GM12878 (cell line): ENCODE measurements around the gene KRTAP10-1. TPM values are rescaled to one million over a fixed set of nuclear protein-coding genes. Genes with fewer than 3 reads are reported as not detected.

ENCODE experiments used
- ATAC-seq: fragments of 200-7000 bp; cut with Tn5 transposase; 3 replicates; pipeline ENCODE4 v1.9.1; 2020; ENCODE audit warnings: mild to moderate bottlenecking, moderate library complexity
- BruUV-seq: library from RNA; stranded (reverse); fragments of 400-500 nt; replicated peaks from 2 replicates; lab custom pipeline; 2021; lab: Mats Ljungman, UMichigan
- CTCF ChIA-PET: fragments of 300-600 bp; sonication (Branson Sonifier 250); formaldehyde crosslinking; extraction: SDS; loops from one replicate; lab custom pipeline; 2021; ENCODE audit warnings: inconsistent platforms; lab: Yijun Ruan, JAX
- POLR2A ChIA-PET: fragments of 350-600 bp; formaldehyde crosslinking; extraction: SDS; loops from one replicate; lab custom pipeline; 2021; ENCODE audit warnings: inconsistent platforms; lab: Charles Lee
- RAD21 ChIA-PET: fragments of 300-600 bp; sonication (Branson Sonifier 250); formaldehyde crosslinking; loops from one replicate; lab custom pipeline; 2023; ENCODE audit warnings: antibody characterized with exemption; ENCODE audit not compliant: unreplicated experiment; lab: Charles Lee
- SMC1A ChIA-PET: fragments of 300-600 bp; sonication (Branson Sonifier 250); formaldehyde crosslinking; loops from one replicate; lab custom pipeline; 2023; ENCODE audit not compliant: unreplicated experiment, uncharacterized antibody; lab: Charles Lee
- DNase-seq: peaks from one replicate; pipeline ENCODE4 v3.0.0-alpha.2; 2011; ENCODE audit warnings: low read depth, low spot score
- FAIRE-seq: peaks from 3 replicates; lab custom pipeline; 2011; peaks lifted over from hg19 to GRCh38; lab: Jason Lieb, UNC
- H2AFZ ChIP-seq: 2 replicates; pipeline ENCODE4 v1.6.0; 2011; ENCODE audit warnings: low read depth, low read length, control low read depth; ENCODE audit not compliant: control insufficient read depth
- H3K27ac ChIP-seq: 2 replicates; pipeline ENCODE4 v1.5.1; 2011; ENCODE audit warnings: control low read depth; ENCODE audit not compliant: control insufficient read depth, insufficient read depth
- H3K27me3 ChIP-seq, 2 experiments: replicated peaks in 1 of 2; 2 replicates each; pipeline versions ENCODE4 v1.6.0 to v1.6.1; 2011; ENCODE audit warnings: low read length in 1 of 2; ENCODE audit not compliant: control insufficient read depth in 2 of 2, insufficient read depth in 2 of 2
- H3K36me3 ChIP-seq, 2 experiments: 2 replicates each; pipeline ENCODE4 v1.5.1; 2011; ENCODE audit warnings: low read length in 1 of 2; ENCODE audit not compliant: control insufficient read depth in 2 of 2, insufficient read depth in 2 of 2
- H3K4me1 ChIP-seq: 2 replicates; pipeline ENCODE4 v1.6.1; 2011; ENCODE audit warnings: mild to moderate bottlenecking, low read length, moderate library complexity, mixed read lengths; ENCODE audit not compliant: control insufficient read depth, insufficient read depth
- H3K4me2 ChIP-seq: 2 replicates; pipeline ENCODE4 v1.6.0; 2011; ENCODE audit warnings: control low read depth; ENCODE audit not compliant: control insufficient read depth, insufficient read depth
- H3K4me3 ChIP-seq: fragments of 200-600 bp; sonication (generic); 2 replicates; pipeline ENCODE4 v1.5.1; 2016
- H3K79me2 ChIP-seq: 2 replicates; pipeline ENCODE4 v1.6.0; 2011; ENCODE audit warnings: low read length; ENCODE audit not compliant: control insufficient read depth, insufficient read depth
- H3K9ac ChIP-seq: 2 replicates; pipeline ENCODE4 v1.8.0; 2011; ENCODE audit warnings: low read length, control low read depth, mixed read lengths; ENCODE audit not compliant: control insufficient read depth, insufficient read depth
- H3K9me3 ChIP-seq: replicated peaks from 3 replicates; pipeline ENCODE4 v1.5.1; 2011; ENCODE audit warnings: mild to moderate bottlenecking, low read length; ENCODE audit not compliant: control insufficient read depth, insufficient read depth
- H4K20me1 ChIP-seq: 2 replicates; pipeline ENCODE4 v1.6.0; 2011; ENCODE audit not compliant: control insufficient read depth, insufficient read depth
- FOXK2 ChIP-seq: fragments of 450-650 bp; IDR thresholded peaks from 2 replicates; pipeline ENCODE4 v1.6.1; 2017; ENCODE audit warnings: mild to moderate bottlenecking, moderate library complexity
- RBBP5 ChIP-seq: fragments of 200-600 bp; sonication (generic); conservative IDR thresholded peaks from 2 replicates; pipeline ENCODE4 v1.6.1; 2016
- SIX5 ChIP-seq: IDR thresholded peaks from 2 replicates; pipeline ENCODE4 v1.6.1; 2011; ENCODE audit warnings: mild to moderate bottlenecking, low read depth, low read length, moderate library complexity; ENCODE audit not compliant: severe bottlenecking
- WGBS: methylation state at CpG from one replicate; pipeline ENCODE4 v1.1.6; 2016; ENCODE audit warnings: low lambda C conversion rate; ENCODE audit not compliant: insufficient replicate concordance, insufficient coverage; ENCODE audit errors: missing lambda C conversion rate; 5-methylcytosine and 5-hydroxymethylcytosine counted together
- in situ Hi-C: fragments of 300-500 bp; cut with MboI; formaldehyde crosslinking; loops from 9 replicates; pipeline ENCODE4 v1.14.3; 2018; ENCODE audit warnings: mixed read lengths
- intact Hi-C: fragments of 100-400 bp; cut with micrococcal nuclease; formaldehyde crosslinking; loops from one replicate; pipeline ENCODE4 v1.14.2; 2022; ENCODE audit not compliant: unreplicated experiment
- polyA plus RNA-seq, 11 experiments: library from polyadenylated mRNA; depleted of rRNA in 4 of 11; unstranded in 6 of 11; stranded (reverse) in 5 of 11; fragments of >200 nt; fragmentation: Nextera tagmentation in 4 of 11; fragmentation: Illumina TruSeq in 1 of 11; extraction: Ambion mirVana in 4 of 11; extraction: Trizol in 1 of 11; gene quantifications; 1 replicate in 1 of 11; 2 replicates in 10 of 11; pipeline versions ENCODE4 v1.2.1 to v1.2.3, GENCODE V29; 2011 to 2016; ENCODE audit warnings: inconsistent platforms in 2 of 11, missing spikeins in 2 of 11, low read depth in 1 of 11
- total RNA-seq, 4 experiments: library from RNA; depleted of rRNA in 3 of 4; stranded (reverse); fragments of >200 nt in 3 of 4; fragmentation: Illumina TruSeq in 1 of 4; extraction: Trizol in 1 of 4; gene quantifications; 2 replicates each; pipeline versions ENCODE4 v1.2.1 to v1.2.3, GENCODE V29; 2013 to 2021
- TF ChIP-seq, protein P1 (sequence below): fragments of 450-650 bp; formaldehyde crosslinking; IDR thresholded peaks from 2 replicates; pipeline ENCODE4 v1.5.0; 2022; ENCODE audit warnings: mild to moderate bottlenecking, missing genetic modification characterization

The KRTAP10-1 gene
- total and polyA plus RNA-seq, 10 of the 15 experiments (the other 5 are each of a cell fraction or from before 2014, with no cell fraction given), result not detected

DNA sequence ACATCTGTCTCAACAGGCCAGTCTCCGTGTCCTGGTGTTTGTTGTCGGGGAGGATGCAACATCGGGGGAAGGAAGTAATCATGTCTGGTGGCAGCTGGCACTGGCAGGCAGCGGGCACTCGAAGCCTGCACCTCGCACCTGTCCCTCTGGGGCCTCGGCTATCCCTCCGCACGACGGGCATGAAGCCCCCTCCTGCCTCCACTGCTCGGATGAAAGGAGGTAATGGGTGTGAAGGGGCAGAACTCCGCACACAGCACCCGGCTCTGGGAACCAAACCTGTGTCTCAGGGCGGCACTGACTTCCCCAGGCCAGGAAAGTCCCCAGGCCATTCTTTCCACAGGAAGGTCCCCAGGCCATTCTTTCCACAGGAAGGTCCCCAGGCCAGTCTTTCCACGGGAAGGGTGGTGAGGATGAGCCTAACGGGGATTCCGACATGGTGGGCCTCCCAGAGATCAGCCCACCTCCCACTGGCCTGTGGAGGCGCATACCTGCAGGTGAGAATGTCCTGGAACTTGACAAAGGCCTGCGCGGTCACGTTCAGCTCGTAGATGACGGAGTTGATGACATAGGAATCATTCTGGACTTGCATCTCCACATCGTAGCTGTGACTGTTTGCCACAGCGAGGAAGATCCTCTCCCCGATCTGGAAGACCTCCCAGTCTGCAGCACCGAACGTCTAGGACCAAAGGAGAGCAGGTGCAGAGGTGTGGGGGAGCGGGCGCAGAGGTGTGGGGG is 31.1 kb downstream of the KRTAP10-1 start:
- FAIRE-seq (no peak), DNase-seq (no peak), ATAC-seq (no peak)
- Histone ChIP-seq H3K27me3 (no peaks in the 10 kb centered on the region; a peak in 1 of 4 replicates), H2AFZ (no peak overlapping the region), H3K4me2 (no peak overlapping the region), H3K9ac (no peak overlapping the region), H4K20me1 (no peaks in the 10 kb centered on the region), H3K4me1 (no peaks in the 10 kb centered on the region), H3K27ac (no peak overlapping the region), H3K4me3 (no peak overlapping the region), H3K36me3 (no peaks in the 10 kb centered on the region), H3K9me3 (no peaks in the 10 kb centered on the region), H3K79me2 (no peaks in the 10 kb centered on the region)
- ChIA-PET CTCF (interaction anchor here (1.7 to 3.1 kb wide), 3 partner anchors 7 to 285 kb away, joined by 4 to 37 read pairs (median 12); no protein-coding TSS in a partner anchor), RAD21 (no interaction called here), SMC1A (interaction anchor here (0.5 kb wide), 1 partner anchor 241 kb away, joined by 3 read pairs; no protein-coding TSS in a partner anchor), POLR2A (no interaction called here)
- no TSS peak for BruUV-seq
- 51% methylated on average over 26 of the region's 30 CpGs for WGBS
- intact Hi-C loops (no loop called here), in situ Hi-C loops (loop anchor here (5.0 kb wide), 1 partner anchor 283 kb away; no protein-coding TSS in a partner anchor)
- TF ChIP-seq SIX5 (no peak), FOXK2 (no peak), RBBP5 (no peak)
- TF ChIP-seq, protein P1, sequence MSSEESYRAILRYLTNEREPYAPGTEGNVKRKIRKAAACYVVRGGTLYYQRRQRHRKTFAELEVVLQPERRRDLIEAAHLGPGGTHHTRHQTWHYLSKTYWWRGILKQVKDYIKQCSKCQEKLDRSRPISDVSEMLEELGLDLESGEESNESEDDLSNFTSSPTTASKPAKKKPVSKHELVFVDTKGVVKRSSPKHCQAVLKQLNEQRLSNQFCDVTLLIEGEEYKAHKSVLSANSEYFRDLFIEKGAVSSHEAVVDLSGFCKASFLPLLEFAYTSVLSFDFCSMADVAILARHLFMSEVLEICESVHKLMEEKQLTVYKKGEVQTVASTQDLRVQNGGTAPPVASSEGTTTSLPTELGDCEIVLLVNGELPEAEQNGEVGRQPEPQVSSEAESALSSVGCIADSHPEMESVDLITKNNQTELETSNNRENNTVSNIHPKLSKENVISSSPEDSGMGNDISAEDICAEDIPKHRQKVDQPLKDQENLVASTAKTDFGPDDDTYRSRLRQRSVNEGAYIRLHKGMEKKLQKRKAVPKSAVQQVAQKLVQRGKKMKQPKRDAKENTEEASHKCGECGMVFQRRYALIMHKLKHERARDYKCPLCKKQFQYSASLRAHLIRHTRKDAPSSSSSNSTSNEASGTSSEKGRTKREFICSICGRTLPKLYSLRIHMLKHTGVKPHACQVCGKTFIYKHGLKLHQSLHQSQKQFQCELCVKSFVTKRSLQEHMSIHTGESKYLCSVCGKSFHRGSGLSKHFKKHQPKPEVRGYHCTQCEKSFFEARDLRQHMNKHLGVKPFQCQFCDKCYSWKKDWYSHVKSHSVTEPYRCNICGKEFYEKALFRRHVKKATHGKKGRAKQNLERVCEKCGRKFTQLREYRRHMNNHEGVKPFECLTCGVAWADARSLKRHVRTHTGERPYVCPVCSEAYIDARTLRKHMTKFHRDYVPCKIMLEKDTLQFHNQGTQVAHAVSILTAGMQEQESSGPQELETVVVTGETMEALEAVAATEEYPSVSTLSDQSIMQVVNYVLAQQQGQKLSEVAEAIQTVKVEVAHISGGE, result no peak
